A549 treated with Hydrocortisone at 1 μM for 4 hours (cell line): Measurements from ENCODE around the gene MIDN. TPM values are rescaled to one million over a fixed set of nuclear protein-coding genes. Genes with fewer than 3 reads are reported as not detected.

ENCODE experiments used
- total RNA-seq: library from RNA; stranded (reverse); fragments of 200-300 nt; extraction: Qiagen RNA extraction; gene quantifications from 5 replicates; pipeline ENCODE4 v1.2.3, GENCODE V29; 2022

MIDN gene
- total RNA-seq, result 48.0 to 55.8 TPM (median 51.1 TPM) in 5 replicates

DNA sequence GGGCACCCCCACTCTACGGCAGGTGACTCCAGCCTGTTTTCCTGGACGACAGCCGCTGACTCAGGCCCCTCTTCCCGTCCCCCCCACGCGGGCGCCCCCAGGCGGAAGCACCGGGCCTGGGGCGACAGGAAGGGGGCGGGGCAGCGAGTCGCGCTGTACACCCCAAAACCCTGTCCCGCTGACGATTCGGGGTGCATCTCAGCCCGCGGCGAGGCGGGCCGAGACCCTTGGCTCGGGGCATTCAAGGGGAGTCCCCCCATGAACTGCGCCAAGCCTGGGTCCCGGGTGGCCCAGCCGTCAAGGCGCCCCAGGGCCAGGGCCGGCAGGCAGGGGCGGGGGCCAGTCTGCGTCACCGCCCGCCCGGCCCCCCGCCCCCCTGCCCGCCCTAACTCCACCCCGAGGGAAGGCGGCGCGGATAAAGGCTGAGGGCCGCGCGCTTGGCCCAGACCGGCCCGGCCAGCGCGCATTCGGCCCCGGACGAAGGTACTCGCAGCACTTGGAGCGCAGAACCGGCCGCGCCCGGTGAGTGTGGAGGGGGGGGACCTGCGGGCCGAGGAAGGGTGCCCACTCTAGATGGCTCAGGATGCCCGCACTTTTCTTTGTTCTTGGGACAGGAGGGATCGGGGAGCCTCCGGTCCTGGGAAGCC is at the start of gene MIDN:
Gene MIDN, plus strand, starts transcription at position 445 of the 647 bp plus-strand sequence. CDS start 1,714 bp downstream, outside the sequence.

DNA sequence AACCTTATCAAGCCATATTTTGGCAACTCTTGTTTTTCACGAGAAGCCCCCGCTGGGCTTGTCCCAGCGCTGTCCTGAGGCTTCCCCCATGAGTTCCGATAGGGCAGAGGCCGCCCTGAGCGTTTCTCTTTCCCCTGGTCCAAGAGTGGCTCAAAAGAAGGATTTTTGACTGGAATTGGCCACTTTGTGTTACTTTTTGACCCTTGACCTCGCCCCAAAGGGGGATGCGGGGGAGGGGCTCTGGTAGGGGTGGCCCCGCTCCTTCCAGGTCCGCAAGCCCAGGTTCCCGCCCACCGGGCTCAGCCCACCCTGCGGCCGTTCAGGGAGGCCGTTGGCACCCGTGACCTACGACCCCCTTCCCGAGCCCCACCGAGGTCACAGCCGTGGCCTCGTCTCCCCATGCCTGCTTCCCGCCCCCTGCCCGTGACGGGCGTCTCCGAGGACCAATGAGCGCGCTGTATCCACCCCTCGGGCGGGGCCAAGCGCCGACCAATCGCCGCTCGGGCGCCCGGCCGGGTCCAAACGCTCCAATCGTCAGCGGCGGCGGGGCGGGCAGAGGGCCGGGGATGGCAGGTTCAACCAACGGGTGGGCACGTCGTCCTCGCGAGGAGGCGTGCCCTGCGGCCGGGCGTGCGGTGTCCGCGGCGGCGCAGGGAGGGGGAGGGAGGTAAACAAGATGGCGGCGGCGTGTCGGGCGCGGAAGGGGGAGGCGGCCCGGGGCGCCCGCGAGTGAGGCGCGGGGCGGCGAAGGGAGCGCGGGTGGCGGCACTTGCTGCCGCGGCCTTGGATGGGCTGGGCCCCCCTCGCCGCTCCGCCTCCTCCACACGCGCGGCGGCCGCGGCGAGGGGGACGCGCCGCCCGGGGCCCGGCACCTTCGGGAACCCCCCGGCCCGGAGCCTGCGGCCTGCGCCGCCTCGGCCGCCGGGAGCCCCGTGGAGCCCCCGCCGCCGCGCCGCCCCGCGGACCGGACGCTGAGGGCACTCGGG is 43.0 kb upstream of the MIDN start, which contains the start of gene STK11:
Gene STK11, plus strand, starts transcription at position 665 of the 986 bp plus-strand sequence. CDS start 1,136 bp downstream, outside the sequence.

GRCh38 chr19:1237754-1238368 is 10.5 kb upstream of the MIDN start, which contains the start of gene CBARP:
CBARP (minus strand) TSS chr19:1238005; CDS start chr19:1236100, 1,905 bp downstream.

GRCh38 chr19:1241417-1242095 is 6.8 kb upstream of the MIDN start, which contains the start of gene ATP5F1D:
ATP5F1D (plus strand) TSS chr19:1241751; CDS start chr19:1241851, 100 bp downstream.

DNA sequence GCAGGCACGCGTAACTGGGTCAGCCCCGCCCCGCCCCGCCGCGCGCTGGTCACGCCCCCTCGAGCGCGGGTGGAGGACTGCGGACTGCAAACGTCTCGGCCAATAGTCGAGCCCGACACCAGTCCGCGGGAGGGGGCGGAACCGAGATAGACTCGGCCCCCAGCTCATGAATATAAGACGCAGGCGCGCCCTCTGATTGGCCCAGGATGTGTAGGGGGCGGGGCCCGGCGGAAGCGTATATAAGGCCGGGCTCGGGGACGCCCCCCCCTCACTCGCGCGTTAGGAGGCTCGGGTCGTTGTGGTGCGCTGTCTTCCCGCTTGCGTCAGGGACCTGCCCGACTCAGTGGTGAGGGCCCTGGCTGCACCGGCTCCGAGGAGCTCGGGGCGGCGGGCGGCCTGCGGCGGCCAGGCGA is 20.7 kb downstream of the MIDN start, which contains the start of gene CIRBP:
Gene CIRBP, plus strand, starts transcription at position 268 of the 413 bp plus-strand sequence. CDS start 1,602 bp downstream, outside the sequence.

DNA sequence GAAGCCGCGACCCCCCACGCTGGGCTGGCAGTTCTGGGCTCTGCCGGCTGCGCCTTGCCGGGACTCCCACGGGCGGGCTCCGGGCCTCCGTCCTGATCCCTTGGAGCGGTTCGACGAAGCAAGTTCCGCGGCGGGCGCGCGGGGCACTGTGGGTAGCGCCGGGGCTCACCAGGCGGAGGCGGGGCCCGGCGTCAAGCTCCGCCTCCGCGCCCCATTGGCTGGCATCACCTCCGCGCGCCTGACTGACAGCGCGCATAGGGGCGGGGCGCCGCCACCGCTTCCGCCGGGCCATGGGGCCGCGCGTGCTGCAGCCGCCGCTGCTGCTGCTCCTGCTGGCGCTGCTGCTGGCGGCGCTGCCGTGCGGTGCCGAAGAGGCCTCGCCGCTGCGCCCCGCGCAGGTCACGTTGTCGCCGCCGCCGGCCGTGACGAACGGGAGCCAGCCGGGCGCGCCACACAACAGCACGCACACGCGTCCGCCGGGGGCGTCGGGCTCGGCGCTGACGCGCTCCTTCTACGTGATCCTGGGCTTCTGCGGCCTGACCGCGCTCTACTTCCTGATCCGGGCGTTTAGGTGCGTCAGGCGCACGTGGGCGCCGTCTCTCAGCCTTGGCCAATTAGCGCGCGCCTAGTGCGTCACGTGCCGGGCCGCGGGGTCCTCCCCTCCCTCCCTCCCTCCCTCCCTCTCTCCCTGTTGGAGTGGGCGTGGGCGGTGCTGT is 27.0 kb downstream of the MIDN start, which contains the start of gene FAM174C:
Gene FAM174C, plus strand, starts transcription at position 271 of the 716 bp plus-strand sequence. Its CDS starts 20 bp downstream, at position 291.

DNA sequence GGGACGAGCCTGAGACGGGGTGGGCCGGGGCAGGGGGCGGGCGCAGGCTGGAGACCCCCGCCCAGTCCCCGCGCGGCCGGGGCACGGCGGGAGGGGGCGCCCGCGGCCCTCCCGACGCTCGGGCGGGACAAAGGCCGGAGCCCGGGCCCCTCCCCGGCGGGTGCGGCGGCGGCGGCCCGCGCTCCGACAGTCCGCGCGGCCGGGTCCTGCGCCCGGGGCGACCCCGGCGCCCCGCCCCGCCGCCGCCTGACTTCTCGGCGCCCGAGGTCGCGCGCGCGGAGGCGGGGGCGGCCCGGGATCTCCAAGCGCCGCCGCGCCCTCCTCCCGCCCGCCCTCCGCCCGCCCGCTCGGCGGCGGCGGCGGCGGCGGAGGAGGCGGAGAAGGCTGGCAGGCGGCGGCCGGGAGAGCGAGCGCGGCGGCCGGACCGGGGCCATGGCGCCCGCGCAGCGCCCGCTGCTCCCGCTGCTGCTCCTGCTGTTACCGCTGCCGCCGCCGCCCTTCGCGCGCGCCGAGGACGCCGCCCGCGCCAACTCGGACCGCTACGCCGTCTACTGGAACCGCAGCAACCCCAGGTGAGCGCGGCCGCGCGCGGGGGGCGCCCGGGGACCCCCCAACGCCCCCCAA is 37.5 kb downstream of the MIDN start, which contains the start of gene EFNA2:
Gene EFNA2, plus strand, starts transcription at position 137 of the 624 bp plus-strand sequence. Its CDS starts 296 bp downstream, at position 433.

Other genes with a start within 250 kb of the MIDN start
- gene GRIN3B, start 248.2 kb upstream of the MIDN start, total RNA-seq, result 1.6 to 3.6 TPM (median 2.4 TPM) in 5 replicates
- 88.1 to 125 TPM (median 119 TPM) in 5 replicates for gene TMEM259, start 227.5 kb upstream of the MIDN start, total RNA-seq
- gene RNU6-2, start 227.1 kb upstream of the MIDN start, total RNA-seq, result not detected in 5 replicates
- 70.3 to 98.3 TPM (median 87.8 TPM) in 5 replicates for gene CNN2, start 222.0 kb upstream of the MIDN start, total RNA-seq
- 12.7 to 19.5 TPM (median 15.0 TPM) in 5 replicates for gene ABCA7, start 208.5 kb upstream of the MIDN start, total RNA-seq
- gene ARHGAP45, start 181.4 kb upstream of the MIDN start, total RNA-seq, result 3.2 to 4.9 TPM (median 4.7 TPM) in 5 replicates
- 189 to 252 TPM (median 230 TPM) in 5 replicates for gene POLR2E, start 153.2 kb upstream of the MIDN start, total RNA-seq
- 385 to 499 TPM (median 481 TPM) in 5 replicates for gene GPX4, start 144.6 kb upstream of the MIDN start, total RNA-seq
- 28.6 to 34.8 TPM (median 32.0 TPM) in 5 replicates for gene SBNO2, start 74.3 kb upstream of the MIDN start, total RNA-seq
- gene STK11, start 42.8 kb upstream of the MIDN start, total RNA-seq, result 34.1 to 37.9 TPM (median 35.8 TPM) in 5 replicates
- gene CBARP, start 10.6 kb upstream of the MIDN start, total RNA-seq, result 2.9 to 4.1 TPM (median 4.0 TPM) in 5 replicates
- gene ATP5F1D, start 6.8 kb upstream of the MIDN start, total RNA-seq, result 73.6 to 182 TPM (median 168 TPM) in 5 replicates
- 90.9 to 225 TPM (median 100 TPM) in 5 replicates for gene CIRBP, start 20.7 kb downstream of the MIDN start, total RNA-seq
- 44.2 to 95.1 TPM (median 77.5 TPM) in 5 replicates for gene FAM174C, start 26.9 kb downstream of the MIDN start, total RNA-seq
- gene EFNA2, start 37.3 kb downstream of the MIDN start, total RNA-seq, result 1.0 to 2.3 TPM (median 2.0 TPM) in 5 replicates
- 67.0 to 76.3 TPM (median 74.3 TPM) in 5 replicates for gene NDUFS7, start 135.3 kb downstream of the MIDN start, total RNA-seq
- gene GAMT, start 153.0 kb downstream of the MIDN start, total RNA-seq, result 26.9 to 45.6 TPM (median 41.2 TPM) in 5 replicates
- 81.0 to 103 TPM (median 96.2 TPM) in 5 replicates for gene DAZAP1, start 159.0 kb downstream of the MIDN start, total RNA-seq
- gene RPS15, start 189.8 kb downstream of the MIDN start, total RNA-seq, result 1,250 to 2,075 TPM (median 1,916 TPM) in 5 replicates
- 0.78 to 2.5 TPM (median 1.7 TPM) in 5 replicates for gene APC2, start 201.5 kb downstream of the MIDN start, total RNA-seq
- gene C19orf25, start 230.6 kb downstream of the MIDN start, total RNA-seq, result 10.4 to 18.8 TPM (median 16.6 TPM) in 5 replicates
- 0.64 to 1.0 TPM (median 0.85 TPM) in 5 replicates for gene PCSK4, start 241.8 kb downstream of the MIDN start, total RNA-seq
- gene REEP6, start 242.6 kb downstream of the MIDN start, total RNA-seq, result 3.9 to 6.6 TPM (median 4.9 TPM) in 5 replicates